IPS-11a (cell line): ENCODE results near the gene PRAMEF20.

Experiments
- H3K4me3 ChIP-seq: one replicate; pipeline ENCODE4 v1.5.1; 2013; ENCODE audit warnings: low read depth, low read length, control low read depth

PRAMEF20 gene

DNA sequence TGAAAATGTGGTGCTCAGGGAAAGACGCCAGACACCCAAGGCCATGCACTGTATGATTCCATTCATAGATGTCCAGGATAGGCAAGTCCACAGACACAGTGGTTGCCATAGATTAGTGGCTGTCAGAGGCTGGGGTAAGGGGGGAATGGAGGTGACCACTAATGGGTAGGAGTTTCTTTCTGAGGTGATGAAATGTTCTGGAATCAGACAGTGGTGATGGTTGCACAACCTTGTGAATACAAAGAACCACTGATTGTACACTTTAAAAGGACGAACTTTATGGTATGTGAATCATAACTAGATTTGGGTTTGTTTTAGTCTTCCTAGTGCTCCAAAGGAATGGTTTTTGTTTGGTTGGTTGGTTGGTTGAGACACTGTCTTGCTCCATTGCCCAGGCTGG is 51.7 kb downstream of the PRAMEF20 start:
- H3K4me3 ChIP-seq: no peak overlapping the region

- H3K4me3 ChIP-seq: no peak overlapping the region
These were observed 52.4 kb downstream of the PRAMEF20 start for GRCh38 chr1:13462682-13463081.

DNA sequence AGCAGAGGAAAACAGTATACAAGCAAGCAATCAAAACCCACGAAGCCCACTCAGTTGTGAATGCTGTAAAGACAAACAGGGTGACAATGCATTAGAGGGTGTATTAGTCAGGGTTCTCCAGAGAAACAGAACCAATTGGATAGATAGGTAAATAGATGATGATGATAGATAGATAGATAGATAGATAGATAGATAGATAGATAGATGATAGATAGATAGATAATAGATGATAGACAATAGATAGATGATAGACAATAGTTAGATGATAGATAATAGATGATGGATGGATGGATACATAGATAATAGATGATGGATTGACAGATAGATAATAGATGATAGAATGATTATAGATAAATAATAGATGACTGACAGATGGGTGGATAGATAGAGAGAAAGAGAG is 55.3 kb downstream of the PRAMEF20 start:
- H3K4me3 ChIP-seq: no peak overlapping the region

GRCh38 chr1:13469343-13469742 is 59.1 kb downstream of the PRAMEF20 start:
- H3K4me3 ChIP-seq: no peak overlapping the region
